Colon (tissue), 2 donors: ENCODE results near the gene KDM4B.
"Not testable (repeated sequence)": the region's sequence is repeated elsewhere in the genome, so short reads cannot be mapped to it uniquely, and the experiment has no call there.

Source experiments
- FAIRE-seq: peaks from 2 replicates; lab custom pipeline; 2012; peaks lifted over from hg19 to GRCh38; lab: Jason Lieb, UNC
- donor health status: control.
- donor health status: control.

KDM4B gene

GRCh38 chr19:5150902-5151741 is 182.2 kb downstream of the KDM4B start:
- FAIRE-seq = no peak

- FAIRE-seq = no peak
Measured at GRCh38 chr19:5152013-5152763, 183.3 kb downstream of the KDM4B start.

GRCh38 chr19:5152767-5153532 is 184.0 kb downstream of the KDM4B start:
- FAIRE-seq = no peak

GRCh38 chr19:5153601-5154128 is 184.8 kb downstream of the KDM4B start:
- FAIRE-seq = no peak

GRCh38 chr19:5154129-5154798 is 185.4 kb downstream of the KDM4B start:
- no peak for FAIRE-seq

- FAIRE-seq = no peak
Measured at GRCh38 chr19:5154799-5155426, 186.0 kb downstream of the KDM4B start.

- FAIRE-seq = no peak
Measured at GRCh38 chr19:5155586-5156210, 186.8 kb downstream of the KDM4B start.

- no peak for FAIRE-seq
Measured at GRCh38 chr19:5156231-5156986, 187.5 kb downstream of the KDM4B start.

GRCh38 chr19:5157186-5157585 is 188.3 kb downstream of the KDM4B start:
- FAIRE-seq = no peak

- not testable (repeated sequence) for FAIRE-seq
Measured at GRCh38 chr19:5158549-5159134, 189.7 kb downstream of the KDM4B start.

- not testable (repeated sequence) for FAIRE-seq
Measured at GRCh38 chr19:5160158-5160795, 191.4 kb downstream of the KDM4B start.

GRCh38 chr19:5164845-5165696 is 196.2 kb downstream of the KDM4B start:
- not testable (repeated sequence) for FAIRE-seq

- no peak for FAIRE-seq
Measured at GRCh38 chr19:5165697-5166019, 196.7 kb downstream of the KDM4B start.

- no peak for FAIRE-seq
Measured at GRCh38 chr19:5166262-5166661, 197.3 kb downstream of the KDM4B start.

GRCh38 chr19:5170329-5170745 is 201.4 kb downstream of the KDM4B start:
- FAIRE-seq = no peak

- FAIRE-seq = no peak
Measured at GRCh38 chr19:5171711-5172110, 202.8 kb downstream of the KDM4B start.

- no peak for FAIRE-seq
Measured at GRCh38 chr19:5172859-5173630, 204.1 kb downstream of the KDM4B start.
